ENCODE measurements around the gene DISC1. TPM values are rescaled to one million over a fixed set of nuclear protein-coding genes. Genes with fewer than 3 reads are reported as not detected.

Gene DISC1
- polyA plus RNA-seq, 1 of the 3 experiments (the other 2 are of a cell fraction), result 1.7 TPM

DNA sequence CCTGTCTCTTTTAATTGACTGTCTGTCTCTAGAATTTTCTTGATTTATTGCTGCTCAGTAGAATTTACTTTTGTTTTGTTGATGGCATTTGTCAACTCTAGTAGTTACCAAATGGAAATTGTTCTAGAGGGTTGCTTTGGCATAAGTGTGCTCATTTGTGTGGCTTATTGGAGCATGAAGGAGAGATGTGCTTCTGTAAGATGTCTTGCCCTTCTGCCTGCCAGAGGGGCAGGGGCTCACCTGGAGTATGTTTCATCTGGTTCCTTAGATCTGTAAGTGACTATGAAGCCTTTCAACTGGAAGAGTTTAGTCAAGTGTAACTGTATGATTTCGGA is 345.5 kb downstream of the DISC1 start:
- Histone ChIP-seq H4K20me1 (ENCODE audit: insufficient read depth) (no peaks in the 10 kb centered on the region), H3K27ac (ENCODE audit: low read depth in 2 of 2, low read length in 1 of 2) (no peak overlapping the region; a peak in 1 of 4 replicates), H3K9me2 (no peaks in the 10 kb centered on the region), H3K4me2 (no peak overlapping the region), H3F3A (replicated peaks; ENCODE audit: insufficient read depth) (no peaks in the 10 kb centered on the region), H2AFZ (ENCODE audit: low read depth) (no peak overlapping the region), H3K79me2 (ENCODE audit: insufficient read depth) (no peaks in the 10 kb centered on the region), H3K4me1 (ENCODE audit: control insufficient read depth in 1 of 2, insufficient read depth in 2 of 2, low read depth in 1 of 2, low read length in 1 of 2) (peaks cover 0 to 10% of the 10 kb centered on the region in 2 experiments; a peak in 2 of 4 replicates), H3K9me3 (no peaks in the 10 kb centered on the region), H3K9ac (no peak overlapping the region), H3K4me3 (ENCODE audit: low read depth in 2 of 2, low read length in 1 of 2) (no peak overlapping the region), H3K27me3 (ENCODE audit: insufficient read depth) (no peaks in the 10 kb centered on the region), H3K36me3 (replicated peaks in 1 of 2; ENCODE audit: control insufficient read depth in 1 of 2, insufficient read depth in 2 of 2, low read length in 1 of 2) (no peaks in the 10 kb centered on the region)
- ChIA-PET POLR2A (no interaction called here), CTCF (interaction anchor here (1.1 kb wide), 1 partner anchor 656 kb away, joined by 3 read pairs; no protein-coding TSS in a partner anchor)
- WGBS (ENCODE audit: low lambda C conversion rate), result 73% methylated on average over 1 of the region's 1 CpG
- no peak; a peak in 1 of 4 replicates for TF ChIP-seq EP300 (IDR thresholded peaks at IDR 0.05; ENCODE audit: borderline replicate concordance in 1 of 2, low read depth in 1 of 2, low read length in 1 of 2)
- TF ChIP-seq EZH2phosphoT487 (IDR thresholded peaks at IDR 0.05; ENCODE audit: borderline replicate concordance, low read depth), result no peak
- TF ChIP-seq PBX3 (IDR thresholded peaks at IDR 0.05), result no peak
- no peak for TF ChIP-seq FOXM1 (IDR thresholded peaks at IDR 0.05; ENCODE audit: low read depth)
- no peak for TF ChIP-seq NRF1 (IDR thresholded peaks at IDR 0.05; ENCODE audit: low read depth, low read length)
- no peak for TF ChIP-seq CHD2 (IDR thresholded peaks at IDR 0.05; ENCODE audit: low read length, partially characterized antibody)
- TF ChIP-seq JUND (IDR thresholded peaks at IDR 0.05), result no peak
- no peak for TF ChIP-seq FOSL2 (IDR thresholded peaks at IDR 0.05; ENCODE audit: borderline replicate concordance, low read depth)
- no peak for TF ChIP-seq RAD21 (IDR thresholded peaks at IDR 0.05; ENCODE audit: low read length)
- TF ChIP-seq GABPA (IDR thresholded peaks at IDR 0.05; ENCODE audit: low read depth), result no peak
- TF ChIP-seq USF1 (IDR thresholded peaks at IDR 0.05; ENCODE audit: borderline replicate concordance, low read depth), result no peak
- TF ChIP-seq TCF12 (IDR thresholded peaks at IDR 0.05), result no peak
- TF ChIP-seq TAF1 (IDR thresholded peaks at IDR 0.05; ENCODE audit: borderline replicate concordance, low read depth, low read length), result no peak
- TF ChIP-seq USF2 (IDR thresholded peaks at IDR 0.05; ENCODE audit: borderline replicate concordance, low read depth, low read length), result no peak
- TF ChIP-seq REST (IDR thresholded peaks at IDR 0.05; ENCODE audit: low read depth, low read length), result no peak
- TF ChIP-seq IRF3 (IDR thresholded peaks at IDR 0.05; ENCODE audit: low read depth, low read length), result no peak
- no peak for DNase-seq

Measured in SK-N-SH (cell line).